HEK293 (cell line): ENCODE results near the gene TIGAR.

Experiments used
- GFI1B ChIP-seq: fragments of 450-650 bp; formaldehyde crosslinking; IDR thresholded peaks from 2 replicates; pipeline ENCODE4 v1.5.1; 2016; ENCODE audit warnings: missing biosample characterization, missing genetic modification characterization
- HOXC10 ChIP-seq: sonication (generic); formaldehyde crosslinking; IDR thresholded peaks from 2 replicates; pipeline ENCODE4 v1.8.1; 2023; ENCODE audit warnings: mild to moderate bottlenecking, missing genetic modification reagents
- KLF10 ChIP-seq: fragments of 450-650 bp; IDR thresholded peaks from 2 replicates; pipeline ENCODE4 v1.5.1; 2018; ENCODE audit warnings: missing biosample characterization, mild to moderate bottlenecking, missing genetic modification characterization
- SCRT1 ChIP-seq: fragments of 450-650 bp; formaldehyde crosslinking; IDR thresholded peaks from 2 replicates; pipeline ENCODE4 v1.5.1; 2016; ENCODE audit warnings: missing biosample characterization, missing genetic modification characterization, borderline replicate concordance
- SETDB1 ChIP-seq: IDR thresholded peaks from one replicate; pipeline ENCODE4 v1.6.1; 2017; ENCODE audit warnings: mild to moderate bottlenecking, low read length, moderate library complexity, mixed read lengths; ENCODE audit not compliant: insufficient read length
- SP2 ChIP-seq: fragments of 450-650 bp; formaldehyde crosslinking; IDR thresholded peaks from 2 replicates; pipeline ENCODE4 v1.5.1; 2016; ENCODE audit warnings: missing biosample characterization, missing genetic modification characterization
- SP3 ChIP-seq: fragments of 450-650 bp; formaldehyde crosslinking; IDR thresholded peaks from 2 replicates; pipeline ENCODE4 v1.5.1; 2016; ENCODE audit warnings: missing biosample characterization, missing genetic modification characterization
- YY2 ChIP-seq: fragments of 450-650 bp; formaldehyde crosslinking; IDR thresholded peaks from 2 replicates; pipeline ENCODE4 v1.5.1; 2016; ENCODE audit warnings: missing biosample characterization, missing genetic modification characterization
- ZBTB17 ChIP-seq: fragments of 450-650 bp; formaldehyde crosslinking; IDR thresholded peaks from 2 replicates; pipeline ENCODE4 v1.5.1; 2016; ENCODE audit warnings: missing biosample characterization, missing genetic modification characterization
- ZBTB20 ChIP-seq: fragments of 450-650 bp; formaldehyde crosslinking; IDR thresholded peaks from 2 replicates; pipeline ENCODE4 v1.5.1; 2016; ENCODE audit warnings: missing biosample characterization, missing genetic modification characterization
- ZBTB48 ChIP-seq: fragments of 450-650 bp; formaldehyde crosslinking; IDR thresholded peaks from 2 replicates; pipeline ENCODE4 v1.5.1; 2016; ENCODE audit warnings: missing biosample characterization, missing genetic modification characterization
- ZNF114 ChIP-seq: fragments of 450-650 bp; formaldehyde crosslinking; IDR thresholded peaks from 2 replicates; pipeline ENCODE4 v1.5.0; 2017; ENCODE audit warnings: missing biosample characterization, missing genetic modification characterization
- ZNF146 ChIP-seq: fragments of 450-650 bp; formaldehyde crosslinking; IDR thresholded peaks from 2 replicates; pipeline ENCODE4 v1.5.1; 2016; ENCODE audit warnings: missing biosample characterization, missing genetic modification characterization
- ZNF16 ChIP-seq: fragments of 450-650 bp; formaldehyde crosslinking; IDR thresholded peaks from 2 replicates; pipeline ENCODE4 v1.5.1; 2016; ENCODE audit warnings: low read depth, missing biosample characterization, missing genetic modification characterization
- ZNF169 ChIP-seq: fragments of 450-650 bp; formaldehyde crosslinking; IDR thresholded peaks from 2 replicates; pipeline ENCODE4 v1.5.1; 2016; ENCODE audit warnings: missing biosample characterization, missing genetic modification characterization
- ZNF24 ChIP-seq: fragments of 450-650 bp; formaldehyde crosslinking; IDR thresholded peaks from 2 replicates; pipeline ENCODE4 v1.5.1; 2016; ENCODE audit warnings: missing biosample characterization, missing genetic modification characterization
- ZNF292 ChIP-seq: fragments of 450-650 bp; formaldehyde crosslinking; IDR thresholded peaks from 2 replicates; pipeline ENCODE4 v1.5.1; 2016; ENCODE audit warnings: low read depth, missing biosample characterization, missing genetic modification characterization, borderline replicate concordance
- ZNF302 ChIP-seq: fragments of 450-650 bp; formaldehyde crosslinking; IDR thresholded peaks from 2 replicates; pipeline ENCODE4 v1.5.1; 2016; ENCODE audit warnings: missing biosample characterization, missing genetic modification characterization, low read depth
- ZNF335 ChIP-seq: fragments of 450-650 bp; formaldehyde crosslinking; conservative IDR thresholded peaks from 2 replicates; pipeline ENCODE4 v1.5.1; 2016; ENCODE audit warnings: missing biosample characterization, missing genetic modification characterization
- ZNF341 ChIP-seq: fragments of 450-650 bp; formaldehyde crosslinking; IDR thresholded peaks from 2 replicates; pipeline ENCODE4; 2016; ENCODE audit warnings: low read depth, missing biosample characterization, missing genetic modification characterization
- ZNF350 ChIP-seq: fragments of 450-650 bp; formaldehyde crosslinking; IDR thresholded peaks from 2 replicates; pipeline ENCODE4 v1.5.0; 2017; ENCODE audit warnings: missing biosample characterization, mild to moderate bottlenecking, missing genetic modification characterization
- ZNF48 ChIP-seq: fragments of 450-650 bp; formaldehyde crosslinking; IDR thresholded peaks from 2 replicates; pipeline ENCODE4 v1.5.1; 2016; ENCODE audit warnings: missing biosample characterization, missing genetic modification characterization
- ZNF501 ChIP-seq: fragments of 450-650 bp; formaldehyde crosslinking; IDR thresholded peaks from 2 replicates; pipeline ENCODE4 v1.5.1; 2016; ENCODE audit warnings: missing biosample characterization, missing genetic modification characterization
- ZNF510 ChIP-seq: fragments of 450-650 bp; formaldehyde crosslinking; IDR thresholded peaks from 2 replicates; pipeline ENCODE4 v1.5.1; 2018; ENCODE audit warnings: mild to moderate bottlenecking, missing genetic modification characterization, missing biosample characterization; ENCODE audit not compliant: insufficient replicate concordance
- ZNF561 ChIP-seq: fragments of 450-650 bp; IDR thresholded peaks from 2 replicates; pipeline ENCODE4 v1.5.1; 2018; ENCODE audit warnings: missing biosample characterization, missing genetic modification characterization, borderline replicate concordance
- ZNF76 ChIP-seq: fragments of 450-650 bp; formaldehyde crosslinking; IDR thresholded peaks from 2 replicates; pipeline ENCODE4; 2016; ENCODE audit warnings: low read depth, missing biosample characterization, missing genetic modification characterization, borderline replicate concordance
- TF ChIP-seq, protein P1 (sequence below): fragments of 450-650 bp; formaldehyde crosslinking; IDR thresholded peaks from 2 replicates; pipeline ENCODE4 v1.5.1; 2017; ENCODE audit warnings: missing biosample characterization, missing genetic modification characterization
- TF ChIP-seq, protein P2 (sequence below): fragments of 450-650 bp; IDR thresholded peaks from 2 replicates; pipeline ENCODE4 v1.5.1; 2018; ENCODE audit warnings: missing biosample characterization, missing genetic modification characterization
- TF ChIP-seq, protein P3 (sequence below): fragments of 450-650 bp; formaldehyde crosslinking; IDR thresholded peaks from 2 replicates; pipeline ENCODE4 v1.5.1; 2016; ENCODE audit warnings: missing biosample characterization, missing genetic modification characterization, low read depth
- TF ChIP-seq, protein P4 (sequence below): fragments of 450-650 bp; formaldehyde crosslinking; IDR thresholded peaks from 2 replicates; pipeline ENCODE4 v1.5.1; 2017; ENCODE audit warnings: missing biosample characterization, missing genetic modification characterization
- TF ChIP-seq, protein P5 (sequence below): fragments of 450-650 bp; formaldehyde crosslinking; IDR thresholded peaks from 2 replicates; pipeline ENCODE4 v1.5.1; 2017; ENCODE audit warnings: missing biosample characterization, missing genetic modification characterization

The TIGAR gene

DNA sequence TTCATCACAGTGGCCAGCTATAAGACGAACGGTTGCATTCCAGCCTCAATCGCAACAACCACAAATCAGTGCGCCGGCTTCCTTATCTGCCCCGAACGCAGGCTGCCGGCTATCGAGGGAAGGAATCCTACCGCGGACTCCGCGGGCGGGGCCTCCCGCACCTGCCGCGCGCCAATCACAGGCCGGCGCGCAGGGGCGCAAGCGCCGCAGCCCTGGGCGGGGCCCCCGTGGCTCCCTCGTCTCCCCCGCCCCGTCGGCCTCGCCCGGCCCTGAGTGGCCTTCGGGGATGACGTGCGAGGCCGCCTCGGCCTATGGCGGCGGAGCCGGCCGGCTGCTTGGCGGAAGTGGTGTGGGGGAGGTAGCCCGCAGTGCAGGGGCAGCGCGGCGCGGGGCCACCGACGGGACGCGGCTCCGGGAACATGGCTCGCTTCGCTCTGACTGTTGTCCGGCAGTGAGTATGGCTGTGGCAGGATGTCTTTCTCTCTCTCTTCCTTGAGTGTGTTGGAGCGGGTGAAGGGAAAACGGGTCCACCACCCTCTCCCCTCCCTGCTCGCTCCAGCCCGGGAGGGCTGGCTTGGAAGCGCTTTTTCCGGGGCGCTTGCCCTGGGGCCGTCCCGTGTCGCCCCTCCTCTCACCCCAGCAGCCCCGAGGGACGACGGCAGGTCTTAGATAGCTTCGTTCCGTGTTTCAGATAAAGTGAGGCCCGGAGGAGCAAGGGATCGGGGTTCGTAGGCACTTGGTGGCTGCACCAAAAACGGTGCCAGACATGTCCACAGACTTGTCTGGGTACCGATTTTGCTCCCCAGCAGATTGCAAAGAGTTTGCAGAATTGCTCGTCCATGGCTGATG, at the start of gene TIGAR (continued):
- TF ChIP-seq ZNF501 (no peak; the same call in 1 of the 2 replicates), SP2 (tag by site-specific recombination) (peak; percentile 77), ZNF16 (no peak), ZNF350 (tag by site-specific recombination) (no peak), ZNF335 (tag by site-specific recombination) (0 out of 2 replicates have a peak, but pooled peaks have one; percentile 27), ZNF146 (tag by site-specific recombination) (no peak), ZBTB48 (peak; percentile 43; the same call in 1 of the 2 replicates), ZNF48 (tag by site-specific recombination) (no peak), ZNF114 (tag by site-specific recombination) (no peak), ZNF302 (tag by site-specific recombination) (no peak), ZNF24 (tag by site-specific recombination) (peak; percentile 51; the same call in 1 of the 2 replicates), ZNF510 (no peak), ZBTB20 (tag by site-specific recombination) (peak; percentile 98), KLF10 (tag by site-specific recombination) (peak; percentile 63; the same call in 1 of the 2 replicates), ZBTB17 (tag by site-specific recombination) (no peak; the same call in 1 of the 2 replicates), YY2 (0 out of 2 replicates have a peak, but pooled peaks have one; percentile 33), ZNF561 (peak; percentile 39; the same call in 1 of the 2 replicates), ZNF76 (tag by site-specific recombination) (no peak), ZNF292 (tag by site-specific recombination) (no peak), SETDB1 (no peak), GFI1B (tag by site-specific recombination) (peak; percentile 96), ZNF169 (no peak), SCRT1 (tag by site-specific recombination) (no peak), HOXC10 (no peak), ZNF341 (peak; percentile 36; the same call in 1 of the 2 replicates), SP3 (tag by site-specific recombination) (peak; percentile 57)
- TF ChIP-seq, protein P1, sequence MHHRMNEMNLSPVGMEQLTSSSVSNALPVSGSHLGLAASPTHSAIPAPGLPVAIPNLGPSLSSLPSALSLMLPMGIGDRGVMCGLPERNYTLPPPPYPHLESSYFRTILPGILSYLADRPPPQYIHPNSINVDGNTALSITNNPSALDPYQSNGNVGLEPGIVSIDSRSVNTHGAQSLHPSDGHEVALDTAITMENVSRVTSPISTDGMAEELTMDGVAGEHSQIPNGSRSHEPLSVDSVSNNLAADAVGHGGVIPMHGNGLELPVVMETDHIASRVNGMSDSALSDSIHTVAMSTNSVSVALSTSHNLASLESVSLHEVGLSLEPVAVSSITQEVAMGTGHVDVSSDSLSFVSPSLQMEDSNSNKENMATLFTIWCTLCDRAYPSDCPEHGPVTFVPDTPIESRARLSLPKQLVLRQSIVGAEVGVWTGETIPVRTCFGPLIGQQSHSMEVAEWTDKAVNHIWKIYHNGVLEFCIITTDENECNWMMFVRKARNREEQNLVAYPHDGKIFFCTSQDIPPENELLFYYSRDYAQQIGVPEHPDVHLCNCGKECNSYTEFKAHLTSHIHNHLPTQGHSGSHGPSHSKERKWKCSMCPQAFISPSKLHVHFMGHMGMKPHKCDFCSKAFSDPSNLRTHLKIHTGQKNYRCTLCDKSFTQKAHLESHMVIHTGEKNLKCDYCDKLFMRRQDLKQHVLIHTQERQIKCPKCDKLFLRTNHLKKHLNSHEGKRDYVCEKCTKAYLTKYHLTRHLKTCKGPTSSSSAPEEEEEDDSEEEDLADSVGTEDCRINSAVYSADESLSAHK (tag by site-specific recombination) = no peak
- TF ChIP-seq, protein P2, sequence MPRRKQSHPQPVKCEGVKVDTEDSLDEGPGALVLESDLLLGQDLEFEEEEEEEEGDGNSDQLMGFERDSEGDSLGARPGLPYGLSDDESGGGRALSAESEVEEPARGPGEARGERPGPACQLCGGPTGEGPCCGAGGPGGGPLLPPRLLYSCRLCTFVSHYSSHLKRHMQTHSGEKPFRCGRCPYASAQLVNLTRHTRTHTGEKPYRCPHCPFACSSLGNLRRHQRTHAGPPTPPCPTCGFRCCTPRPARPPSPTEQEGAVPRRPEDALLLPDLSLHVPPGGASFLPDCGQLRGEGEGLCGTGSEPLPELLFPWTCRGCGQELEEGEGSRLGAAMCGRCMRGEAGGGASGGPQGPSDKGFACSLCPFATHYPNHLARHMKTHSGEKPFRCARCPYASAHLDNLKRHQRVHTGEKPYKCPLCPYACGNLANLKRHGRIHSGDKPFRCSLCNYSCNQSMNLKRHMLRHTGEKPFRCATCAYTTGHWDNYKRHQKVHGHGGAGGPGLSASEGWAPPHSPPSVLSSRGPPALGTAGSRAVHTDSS (tag by site-specific recombination) = no peak
- TF ChIP-seq, protein P3, sequence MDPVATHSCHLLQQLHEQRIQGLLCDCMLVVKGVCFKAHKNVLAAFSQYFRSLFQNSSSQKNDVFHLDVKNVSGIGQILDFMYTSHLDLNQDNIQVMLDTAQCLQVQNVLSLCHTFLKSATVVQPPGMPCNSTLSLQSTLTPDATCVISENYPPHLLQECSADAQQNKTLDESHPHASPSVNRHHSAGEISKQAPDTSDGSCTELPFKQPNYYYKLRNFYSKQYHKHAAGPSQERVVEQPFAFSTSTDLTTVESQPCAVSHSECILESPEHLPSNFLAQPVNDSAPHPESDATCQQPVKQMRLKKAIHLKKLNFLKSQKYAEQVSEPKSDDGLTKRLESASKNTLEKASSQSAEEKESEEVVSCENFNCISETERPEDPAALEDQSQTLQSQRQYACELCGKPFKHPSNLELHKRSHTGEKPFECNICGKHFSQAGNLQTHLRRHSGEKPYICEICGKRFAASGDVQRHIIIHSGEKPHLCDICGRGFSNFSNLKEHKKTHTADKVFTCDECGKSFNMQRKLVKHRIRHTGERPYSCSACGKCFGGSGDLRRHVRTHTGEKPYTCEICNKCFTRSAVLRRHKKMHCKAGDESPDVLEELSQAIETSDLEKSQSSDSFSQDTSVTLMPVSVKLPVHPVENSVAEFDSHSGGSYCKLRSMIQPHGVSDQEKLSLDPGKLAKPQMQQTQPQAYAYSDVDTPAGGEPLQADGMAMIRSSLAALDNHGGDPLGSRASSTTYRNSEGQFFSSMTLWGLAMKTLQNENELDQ (tag by site-specific recombination) = no peak
- TF ChIP-seq, protein P4, sequence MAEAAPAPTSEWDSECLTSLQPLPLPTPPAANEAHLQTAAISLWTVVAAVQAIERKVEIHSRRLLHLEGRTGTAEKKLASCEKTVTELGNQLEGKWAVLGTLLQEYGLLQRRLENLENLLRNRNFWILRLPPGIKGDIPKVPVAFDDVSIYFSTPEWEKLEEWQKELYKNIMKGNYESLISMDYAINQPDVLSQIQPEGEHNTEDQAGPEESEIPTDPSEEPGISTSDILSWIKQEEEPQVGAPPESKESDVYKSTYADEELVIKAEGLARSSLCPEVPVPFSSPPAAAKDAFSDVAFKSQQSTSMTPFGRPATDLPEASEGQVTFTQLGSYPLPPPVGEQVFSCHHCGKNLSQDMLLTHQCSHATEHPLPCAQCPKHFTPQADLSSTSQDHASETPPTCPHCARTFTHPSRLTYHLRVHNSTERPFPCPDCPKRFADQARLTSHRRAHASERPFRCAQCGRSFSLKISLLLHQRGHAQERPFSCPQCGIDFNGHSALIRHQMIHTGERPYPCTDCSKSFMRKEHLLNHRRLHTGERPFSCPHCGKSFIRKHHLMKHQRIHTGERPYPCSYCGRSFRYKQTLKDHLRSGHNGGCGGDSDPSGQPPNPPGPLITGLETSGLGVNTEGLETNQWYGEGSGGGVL (tag by site-specific recombination) = peak; percentile 10; the same call in 1 of the 2 replicates
- TF ChIP-seq, protein P5, sequence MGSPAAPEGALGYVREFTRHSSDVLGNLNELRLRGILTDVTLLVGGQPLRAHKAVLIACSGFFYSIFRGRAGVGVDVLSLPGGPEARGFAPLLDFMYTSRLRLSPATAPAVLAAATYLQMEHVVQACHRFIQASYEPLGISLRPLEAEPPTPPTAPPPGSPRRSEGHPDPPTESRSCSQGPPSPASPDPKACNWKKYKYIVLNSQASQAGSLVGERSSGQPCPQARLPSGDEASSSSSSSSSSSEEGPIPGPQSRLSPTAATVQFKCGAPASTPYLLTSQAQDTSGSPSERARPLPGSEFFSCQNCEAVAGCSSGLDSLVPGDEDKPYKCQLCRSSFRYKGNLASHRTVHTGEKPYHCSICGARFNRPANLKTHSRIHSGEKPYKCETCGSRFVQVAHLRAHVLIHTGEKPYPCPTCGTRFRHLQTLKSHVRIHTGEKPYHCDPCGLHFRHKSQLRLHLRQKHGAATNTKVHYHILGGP (tag by site-specific recombination) = peak; percentile 45; the same call in 1 of the 2 replicates
